CD4-positive, alpha-beta T cell treated with Interleukin-4 for 1 hour (primary cell): ENCODE measurements around the gene SELENOV.

Experiments
- DNase-seq, 2 donors: peaks; one replicate each; pipeline ENCODE4 v3.0.0-alpha.2; 2020 to 2022

SELENOV gene

DNA sequence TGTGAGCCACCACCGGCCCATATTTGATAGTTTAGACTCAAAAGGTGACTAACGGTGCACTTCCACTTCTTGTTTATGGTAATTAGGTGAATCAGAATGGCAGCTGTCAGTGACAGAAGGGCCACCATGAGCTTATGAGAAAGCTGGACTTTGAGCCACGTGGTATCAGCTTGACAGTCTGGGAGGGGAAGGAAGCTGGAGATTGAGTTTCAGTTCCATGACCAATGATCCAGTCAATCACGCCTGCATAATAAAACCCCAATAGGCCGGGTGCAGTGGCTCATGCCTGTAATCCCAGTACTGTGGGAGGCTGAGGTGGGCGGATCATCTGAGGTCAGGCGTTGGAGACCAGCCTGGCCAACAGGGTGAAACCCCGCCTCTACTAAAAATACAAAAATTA lies 9.6 kb downstream of the SELENOV start:
- DNase-seq, result peak in 1 of 2 donors; percentile 26

DNA sequence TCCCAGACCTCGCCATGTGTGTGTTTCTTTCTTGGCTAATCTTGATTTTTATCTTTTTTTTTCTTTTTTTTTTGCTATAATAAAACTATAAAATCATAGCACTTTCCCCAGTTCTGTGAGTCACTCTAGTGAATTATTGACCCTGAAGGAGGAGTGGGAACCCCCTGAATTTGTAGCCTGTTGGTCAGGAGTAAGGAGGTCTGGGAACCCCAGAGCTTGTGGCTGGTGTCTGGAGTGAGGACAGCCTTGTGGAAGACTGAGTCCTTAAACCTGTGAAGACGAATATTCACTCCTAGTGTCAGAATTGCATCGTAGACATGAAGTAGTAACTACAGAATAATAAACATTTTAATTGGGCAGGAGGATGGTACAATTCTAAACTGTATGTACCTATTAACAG lies 10.3 kb downstream of the SELENOV start:
- no peak for DNase-seq

DNA sequence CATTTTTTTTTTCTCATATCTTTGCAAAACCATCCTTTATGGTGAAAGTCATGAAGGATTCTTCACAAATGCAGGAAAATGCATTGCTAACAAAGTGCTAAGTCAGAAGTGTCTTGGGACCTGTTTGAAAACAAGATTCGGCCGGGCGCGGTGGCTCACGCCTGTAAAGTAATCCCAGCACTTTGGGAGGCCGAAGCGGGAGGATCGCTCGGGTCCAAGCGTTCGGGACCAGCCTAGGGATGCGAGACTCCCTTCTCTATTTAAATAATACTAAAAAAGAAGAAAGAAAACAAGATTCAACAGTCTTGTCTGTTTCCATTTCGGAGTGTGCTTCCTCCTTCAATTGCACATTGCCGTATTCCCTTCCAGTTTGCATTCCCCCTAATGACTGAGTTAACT lies 16.9 kb downstream of the SELENOV start:
- no peak for DNase-seq

DNA sequence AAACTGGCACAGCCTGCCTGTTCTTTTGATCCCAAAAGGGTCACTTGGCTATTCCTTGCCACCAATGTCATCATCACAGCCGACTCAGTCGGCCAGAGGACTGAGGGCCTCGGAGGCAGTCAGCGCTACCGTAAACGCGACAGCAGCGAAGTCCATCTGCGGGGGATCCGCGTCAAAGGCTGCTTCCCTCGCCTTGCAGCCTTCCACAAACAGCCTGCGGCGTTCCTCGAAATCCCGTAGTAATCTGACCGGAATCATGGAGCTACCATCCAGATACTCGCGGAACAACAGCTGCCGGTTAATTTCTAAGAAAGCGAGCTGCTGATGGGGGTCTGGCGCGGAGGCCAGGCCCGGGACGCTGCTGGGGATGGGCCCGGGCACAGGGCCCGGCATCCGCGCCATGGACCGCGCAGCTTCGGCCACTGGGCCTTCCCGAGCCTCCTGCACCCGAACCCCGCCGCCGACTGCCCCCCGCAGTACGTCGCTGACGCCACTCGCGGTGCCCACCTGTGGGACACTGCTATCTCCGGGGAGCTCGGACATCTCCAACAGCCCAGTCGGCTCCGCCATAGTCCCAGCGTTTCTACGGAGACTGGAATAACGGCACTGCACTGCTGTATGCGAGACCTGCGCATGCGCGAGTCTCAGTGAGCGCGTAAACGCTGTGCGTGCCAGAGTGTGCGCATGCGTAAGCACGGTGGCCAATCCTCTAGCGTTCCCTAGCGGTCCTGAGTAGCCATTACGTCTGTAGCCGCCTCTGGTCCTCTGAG lies 17.5 kb downstream of the SELENOV start, which contains the start of gene EID2B:
EID2B (minus strand) TSS at position 620 of the 770 bp plus-strand sequence; CDS start at position 570, 50 bp downstream.
- DNase-seq, result peak; percentile 95

DNA sequence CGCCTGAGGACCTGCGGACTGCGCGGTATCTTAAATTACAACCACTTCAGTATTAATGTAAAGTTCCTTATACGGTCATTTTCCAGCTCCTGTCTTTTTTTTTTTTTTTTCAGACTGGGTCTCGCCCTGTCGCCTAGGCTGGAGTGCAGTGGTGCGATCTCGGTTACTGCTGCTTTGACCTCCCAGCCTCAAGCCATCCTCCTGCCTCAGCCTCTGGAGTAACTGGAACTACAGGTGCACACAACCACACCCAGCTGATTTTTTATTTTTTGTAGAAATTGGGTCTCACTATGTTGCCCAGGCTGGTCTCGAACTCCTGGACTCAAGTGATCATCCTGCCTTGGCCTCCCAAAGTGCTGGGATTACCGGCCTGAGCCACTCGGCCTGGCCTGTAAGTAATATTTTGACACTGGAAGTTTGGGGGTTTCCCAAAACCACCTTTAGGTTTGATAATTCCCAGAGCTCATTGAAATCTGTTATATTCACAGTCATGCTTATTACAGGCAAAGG lies 18.1 kb downstream of the SELENOV start:
- no peak for DNase-seq

DNA sequence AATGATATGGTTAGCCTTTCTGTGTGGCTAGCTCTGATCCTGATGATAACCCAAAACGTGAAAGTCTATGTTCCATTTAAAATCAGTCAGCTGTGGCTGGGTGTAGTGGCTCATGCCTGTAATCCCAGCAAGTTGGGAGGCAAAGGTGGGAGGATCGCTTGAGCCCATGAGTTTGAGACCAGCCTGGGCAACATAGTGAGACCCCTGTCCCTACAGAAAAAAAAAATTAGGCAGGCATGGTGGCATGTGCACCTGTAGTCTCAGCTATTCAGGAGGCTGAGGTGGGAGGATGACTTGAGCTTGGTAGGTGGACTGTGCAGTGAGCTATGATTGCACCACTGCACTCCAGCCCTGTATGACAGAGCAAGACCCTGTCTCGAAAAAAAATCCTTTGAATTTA lies 18.9 kb downstream of the SELENOV start:
- DNase-seq, result no peak

DNA sequence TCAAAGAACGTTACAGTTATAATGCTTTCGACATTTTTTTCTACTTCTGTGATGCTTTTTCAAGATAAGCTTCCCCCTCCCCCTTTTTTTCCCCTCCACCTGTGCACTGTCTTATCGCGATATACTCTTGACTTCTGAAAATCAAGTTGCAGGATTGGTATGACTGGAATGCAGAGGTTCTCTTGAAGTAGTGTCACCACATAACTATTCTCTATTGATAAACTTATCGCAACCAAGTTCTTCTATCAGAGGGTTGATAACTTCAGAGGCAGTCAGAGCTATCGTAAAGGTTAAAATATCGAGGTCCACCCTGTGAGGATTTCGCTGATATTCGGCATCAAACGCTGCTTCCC lies 24.2 kb downstream of the SELENOV start:
- DNase-seq, result peak in 1 of 2 donors; percentile 22

DNA sequence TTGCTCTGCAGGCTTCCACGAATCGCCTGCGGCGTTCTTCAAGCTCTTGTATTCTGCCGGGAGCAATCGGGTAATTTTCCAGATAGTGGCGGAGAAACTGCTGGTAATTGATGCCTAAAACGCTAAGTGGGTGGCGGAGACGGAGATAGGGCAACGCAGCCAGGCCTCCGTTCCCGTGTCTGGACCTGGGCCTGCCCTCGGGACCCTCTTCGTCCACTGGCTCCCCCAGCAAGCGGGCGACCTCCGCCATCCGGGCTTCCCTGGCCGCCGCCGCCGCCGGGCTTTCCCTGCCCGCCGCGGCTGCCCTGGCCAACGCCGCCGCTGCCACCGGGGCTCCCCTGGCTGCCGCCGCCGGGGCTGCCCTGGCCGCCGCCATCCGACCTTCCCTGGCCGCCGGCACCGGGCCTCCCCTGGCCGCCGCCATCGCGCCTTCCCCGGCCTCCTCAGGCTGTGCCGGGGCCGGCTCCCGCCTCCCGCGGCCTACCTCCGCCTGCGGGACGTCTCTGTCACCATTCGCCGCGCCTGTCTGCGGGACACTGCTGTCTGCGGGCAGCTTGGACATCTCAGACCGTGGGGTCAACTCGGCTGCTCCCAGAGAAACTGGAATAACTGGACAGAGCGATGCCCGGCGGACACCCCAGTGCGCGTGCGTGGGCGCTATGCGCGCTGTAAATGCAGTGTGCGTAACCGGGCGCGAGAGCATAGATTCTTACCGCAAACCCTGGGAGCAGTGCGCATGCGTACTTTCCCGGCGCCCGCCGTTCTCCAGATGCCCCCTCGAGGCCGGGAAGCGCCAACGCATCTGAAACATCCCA lies 24.8 kb downstream of the SELENOV start, which contains the start of gene EID2:
EID2 (minus strand) TSS at position 644 of the 815 bp plus-strand sequence; CDS start at position 562, 82 bp downstream.
- peak; percentile 94 to 95 for DNase-seq

DNA sequence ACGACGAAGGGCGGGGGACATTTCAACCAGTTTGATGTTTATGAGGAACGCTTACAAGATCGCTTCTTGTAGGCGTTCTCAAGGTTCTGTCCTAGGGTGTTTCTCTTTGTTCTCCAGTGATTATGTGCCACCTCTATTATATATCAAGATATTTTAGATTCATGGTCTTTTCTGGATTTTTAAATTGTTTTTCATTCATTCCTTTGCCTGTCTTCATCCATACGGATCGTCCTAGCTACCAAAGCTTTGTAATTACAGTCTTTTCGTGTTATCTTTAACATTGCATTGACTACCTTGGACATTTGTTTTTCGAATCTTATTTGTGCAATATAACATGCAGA lies 25.4 kb downstream of the SELENOV start:
- DNase-seq, result no peak

DNA sequence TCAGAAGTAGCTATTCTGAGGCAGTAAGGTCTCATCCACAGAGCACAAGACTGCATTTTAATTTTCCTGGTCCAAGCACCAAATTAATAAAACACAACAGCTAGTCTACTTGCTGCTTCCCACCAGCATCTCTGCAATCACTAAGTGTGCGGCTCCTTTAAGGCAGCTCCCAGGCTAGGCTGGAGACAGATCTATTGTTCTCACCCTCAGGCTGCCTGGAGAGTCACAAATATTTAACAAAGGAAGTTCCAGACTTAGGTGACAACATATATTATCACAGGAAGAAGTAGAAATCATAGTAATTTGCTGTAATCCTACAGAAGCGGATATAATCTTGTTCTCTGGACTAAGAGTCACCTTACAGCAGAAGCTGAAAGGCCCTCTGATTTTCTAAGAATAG lies 27.3 kb downstream of the SELENOV start:
- DNase-seq, result no peak

DNA sequence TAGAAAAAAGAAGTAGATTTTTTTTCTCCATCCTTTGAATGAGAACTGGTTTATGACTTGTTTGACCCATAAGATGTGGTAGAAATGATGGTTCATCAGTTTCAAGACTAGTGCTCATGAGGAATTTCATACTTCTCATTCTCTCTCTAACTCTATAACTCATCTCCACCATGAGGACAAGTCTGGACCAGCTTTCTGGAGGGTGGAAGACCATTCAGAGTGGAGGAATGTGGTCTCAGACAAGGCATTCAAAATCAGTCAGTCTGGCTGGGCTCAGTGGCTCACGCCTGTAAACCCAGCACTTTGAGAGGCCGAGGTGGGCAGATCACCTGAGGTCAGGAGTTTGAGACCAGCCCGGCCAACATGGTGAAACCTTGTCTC lies 28.5 kb downstream of the SELENOV start:
- no peak for DNase-seq

DNA sequence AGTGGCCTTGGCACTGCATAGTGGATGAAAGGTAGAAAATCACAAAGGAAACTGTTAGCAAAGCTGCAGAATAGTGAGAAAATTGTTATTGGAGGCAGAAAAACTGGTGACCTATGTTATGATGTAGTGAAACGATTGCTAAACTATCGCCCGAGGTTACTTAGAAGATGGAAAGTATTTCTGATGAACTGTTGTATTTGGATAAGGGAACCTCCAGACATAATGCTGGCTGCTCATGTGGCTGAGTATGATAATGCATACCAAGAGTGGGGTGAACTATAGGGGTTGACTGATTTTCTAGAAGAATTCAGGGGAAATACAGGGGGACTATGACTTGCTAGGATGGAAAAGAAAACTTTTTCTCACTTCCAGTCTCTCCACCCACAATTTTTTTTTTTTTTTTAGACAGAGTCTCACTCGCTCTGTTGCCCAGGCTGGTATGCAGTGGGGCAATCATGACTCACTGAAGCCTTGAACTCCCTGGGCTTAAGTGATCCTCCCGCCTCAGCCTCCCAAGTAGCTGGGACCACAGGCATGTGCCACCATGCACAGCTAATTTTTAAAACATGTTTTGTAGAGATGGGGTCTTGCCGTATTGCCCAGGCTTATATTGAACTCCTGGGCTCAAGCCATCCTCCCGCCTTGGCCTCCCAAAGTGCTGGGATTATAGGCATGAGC lies 29.4 kb downstream of the SELENOV start:
- DNase-seq, result no peak

DNA sequence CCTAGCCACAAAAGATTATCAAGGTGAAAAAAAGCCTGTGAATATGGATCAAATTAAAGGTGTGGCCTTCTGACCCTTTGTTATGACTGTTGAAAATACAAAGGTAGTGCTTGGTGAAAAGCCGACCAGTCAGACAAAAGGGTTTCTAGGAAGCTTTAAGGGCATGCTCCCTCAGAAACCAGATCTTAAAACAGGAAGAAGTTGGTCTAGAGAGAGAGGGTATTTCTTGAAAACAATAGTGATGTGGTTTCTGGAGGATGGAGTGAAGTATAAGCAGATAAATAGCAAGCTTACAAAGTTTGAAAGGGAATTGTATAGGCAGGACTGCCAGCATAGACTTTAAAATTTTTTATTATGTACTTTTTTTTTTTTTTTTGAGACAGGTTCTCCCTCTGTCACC lies 30.0 kb downstream of the SELENOV start:
- DNase-seq, result peak in 1 of 2 donors; percentile 60

DNA sequence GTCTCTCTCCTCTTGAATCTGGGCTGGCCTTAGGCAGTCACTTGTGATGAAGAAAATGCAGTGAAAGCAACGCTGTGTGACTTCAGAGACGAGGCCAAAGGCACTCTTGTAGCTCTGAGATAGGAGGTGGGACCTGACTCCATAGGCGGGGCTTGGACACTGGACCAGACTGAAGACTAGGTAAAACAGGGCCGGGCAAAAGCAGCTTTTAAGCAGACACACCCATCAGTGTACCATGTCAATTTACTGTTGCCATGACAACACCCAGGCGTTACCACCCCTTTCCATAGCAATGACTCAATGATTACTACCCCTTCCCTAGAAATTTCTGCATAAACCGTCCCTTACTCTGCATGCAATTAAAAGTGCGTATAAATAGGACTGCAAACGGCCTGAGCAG lies 31.7 kb downstream of the SELENOV start:
- no peak for DNase-seq

DNA sequence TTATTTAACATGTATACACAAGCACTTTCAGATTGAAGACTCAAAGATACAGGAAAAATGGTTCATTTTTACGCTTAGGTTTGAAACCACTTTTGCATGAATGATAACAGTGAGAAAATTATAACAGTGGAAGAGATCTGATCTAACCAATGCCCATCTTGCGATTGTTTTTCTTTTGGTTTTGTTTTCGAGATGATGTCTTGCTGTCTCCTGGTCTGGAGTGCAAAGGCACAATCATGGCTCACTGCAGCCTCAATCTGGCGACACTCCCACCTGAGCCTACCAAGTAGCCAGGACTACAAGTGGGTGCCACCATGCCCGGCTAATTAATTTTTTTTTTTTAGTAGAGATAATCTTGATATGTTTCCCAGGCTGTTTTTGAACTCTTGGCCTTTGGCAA lies 35.3 kb downstream of the SELENOV start:
- no peak for DNase-seq

DNA sequence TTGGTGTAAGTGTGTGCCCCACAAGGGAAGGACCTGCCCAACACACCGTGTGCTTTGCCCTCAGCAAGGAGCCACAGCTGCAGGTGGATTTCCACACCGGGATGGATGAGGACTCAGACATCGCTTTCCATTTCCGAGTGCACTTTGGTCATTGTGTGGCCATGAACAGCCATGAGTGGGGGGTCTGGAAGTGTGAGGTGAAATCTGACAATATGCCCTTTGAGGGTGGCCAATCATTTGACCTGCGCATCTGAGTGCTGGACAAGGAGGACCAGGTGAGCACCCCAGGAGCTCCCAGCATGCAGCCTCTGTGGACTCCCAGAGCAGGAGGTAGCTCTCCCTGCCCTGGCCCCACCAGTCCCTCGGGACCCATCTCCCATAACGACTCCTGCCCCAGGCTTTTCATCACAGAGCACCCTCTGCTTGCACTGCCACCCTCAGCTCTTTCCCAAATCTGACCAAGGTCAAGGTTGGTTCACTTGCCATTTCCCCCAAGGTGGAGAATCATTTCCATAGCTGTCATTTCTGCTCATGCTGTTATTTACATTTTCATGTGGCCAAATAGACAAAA lies 38.2 kb downstream of the SELENOV start:
- no peak for DNase-seq

DNA sequence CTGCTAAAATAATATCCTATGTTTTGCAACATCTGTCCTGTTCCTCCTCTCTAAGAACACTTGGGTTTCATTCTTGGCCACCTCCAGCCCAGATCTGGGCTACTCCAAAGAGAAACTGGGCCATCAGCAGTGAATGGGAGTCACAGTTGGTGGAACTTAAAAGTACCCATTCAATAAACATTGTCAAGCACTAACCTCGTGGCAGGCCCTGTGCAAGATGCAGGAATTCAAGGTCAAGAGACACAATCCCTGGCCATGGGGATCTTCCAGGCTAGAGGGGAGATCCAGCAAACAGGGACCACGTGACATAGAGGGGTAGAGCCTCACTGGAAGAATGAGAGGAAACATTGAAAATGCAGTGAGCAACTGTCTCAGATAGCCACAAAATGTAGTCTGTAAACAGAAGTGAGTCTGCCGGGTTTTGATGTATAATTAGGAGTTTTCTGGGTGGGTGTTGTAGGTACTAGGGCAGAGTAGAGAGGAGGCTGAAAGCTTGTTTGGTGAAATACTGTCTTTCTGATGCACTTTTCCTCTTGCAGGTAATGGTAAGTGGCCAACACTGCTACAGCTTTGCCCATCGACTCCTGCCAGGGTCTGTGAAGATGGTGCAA lies 39.9 kb downstream of the SELENOV start:
- no peak for DNase-seq

DNA sequence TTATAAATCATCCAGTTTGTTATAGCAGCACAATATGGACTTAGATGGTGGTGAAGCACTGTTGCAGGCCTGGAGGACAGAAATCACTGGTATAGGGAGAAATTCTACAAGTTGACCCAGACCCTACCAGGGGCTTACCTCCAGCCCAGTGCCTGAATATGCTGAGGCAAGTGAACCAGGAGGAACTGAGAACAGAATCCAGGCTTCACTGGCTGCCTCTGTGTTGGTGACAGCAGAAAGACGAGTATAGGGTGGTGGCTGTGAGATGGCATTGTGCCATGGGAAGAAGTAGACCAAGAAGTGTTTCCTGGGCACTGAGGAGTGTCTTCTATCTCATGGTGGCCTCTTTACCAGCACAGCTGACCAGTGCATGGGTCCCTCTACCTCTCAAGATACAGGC lies 40.9 kb downstream of the SELENOV start:
- DNase-seq, result no peak

DNA sequence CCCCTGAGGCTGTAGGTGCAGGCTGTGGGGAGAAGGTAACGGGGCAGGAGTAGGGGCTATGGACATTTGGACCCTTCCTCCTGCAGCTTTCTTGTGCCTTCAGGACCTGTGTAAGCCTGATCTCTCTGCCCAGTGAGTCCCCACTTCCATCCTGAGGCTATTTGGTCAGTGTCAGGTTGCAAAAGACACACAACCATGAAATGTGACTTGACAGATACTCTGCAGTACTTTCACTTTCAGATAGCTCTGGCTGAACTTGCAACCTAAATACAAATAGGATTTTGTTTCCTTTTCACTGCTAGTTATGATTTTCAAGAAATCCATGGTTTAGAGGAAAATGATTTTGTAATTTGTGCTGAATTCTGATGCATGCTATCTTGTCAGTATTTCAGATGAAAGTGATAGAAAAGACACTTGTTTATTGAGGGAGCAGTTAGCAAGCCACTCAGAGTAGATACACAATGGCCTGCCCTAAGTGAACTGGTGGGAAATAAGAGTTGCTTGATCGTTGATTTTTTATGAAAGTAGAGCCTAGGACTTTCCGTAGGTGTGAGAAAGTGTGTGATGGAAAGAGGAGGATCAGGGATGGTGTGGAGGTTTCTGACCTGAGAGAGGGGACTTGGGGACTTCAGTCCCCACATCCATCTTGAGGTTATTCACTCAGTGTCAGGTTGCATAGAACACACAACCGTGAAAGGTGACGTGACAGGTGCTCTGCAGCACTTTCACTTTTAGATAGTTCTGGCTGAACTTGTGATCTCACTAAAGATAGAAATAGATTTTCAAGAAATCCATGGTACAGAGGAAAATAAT lies 43.1 kb downstream of the SELENOV start:
- DNase-seq, result peak in 1 of 2 donors; percentile 45

DNA sequence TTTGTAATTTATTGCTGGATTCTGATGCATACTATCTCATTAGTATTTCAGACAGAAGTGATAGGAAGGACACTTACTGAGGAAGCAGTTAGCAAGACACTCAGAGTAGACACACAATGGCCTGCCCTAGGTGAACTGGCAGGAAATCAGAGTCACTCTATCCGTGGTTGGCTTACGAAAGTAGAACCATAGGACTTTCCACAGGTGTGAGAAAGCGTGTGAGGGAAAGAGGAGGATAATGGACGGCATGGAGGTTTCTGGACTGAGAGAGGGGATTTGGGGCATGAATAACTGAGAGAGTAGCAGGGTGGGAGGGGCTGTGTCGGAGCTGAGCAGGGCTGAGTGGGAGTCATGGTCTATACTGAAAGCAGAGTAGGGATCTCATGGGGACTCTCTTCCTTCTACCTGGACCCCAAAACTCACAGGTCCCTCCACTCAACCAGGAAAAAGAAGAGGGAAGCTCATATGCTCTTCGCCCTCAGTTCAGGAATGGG lies 43.7 kb downstream of the SELENOV start:
- peak in 1 of 2 donors; percentile 45 for DNase-seq

DNA sequence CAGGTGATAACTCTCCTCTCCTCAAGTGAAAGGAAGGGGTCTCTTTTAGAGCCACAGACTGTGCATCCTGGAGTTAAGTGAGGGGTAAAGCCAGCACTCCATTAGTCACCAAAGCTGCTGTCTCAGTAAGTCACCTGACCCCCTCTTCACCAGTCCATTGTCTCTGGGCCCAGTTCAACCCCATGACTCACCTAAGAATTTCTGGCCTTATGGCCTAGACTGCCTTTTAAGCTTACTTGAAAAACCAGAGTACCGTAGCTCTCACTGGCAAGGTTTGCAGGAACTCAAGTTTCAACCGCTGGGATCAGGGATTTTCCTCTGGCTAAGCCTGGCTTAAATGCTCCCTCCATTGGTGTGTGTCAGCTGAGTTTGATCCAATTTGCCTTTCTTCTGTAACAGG lies 48.5 kb downstream of the SELENOV start:
- DNase-seq, result no peak

DNA sequence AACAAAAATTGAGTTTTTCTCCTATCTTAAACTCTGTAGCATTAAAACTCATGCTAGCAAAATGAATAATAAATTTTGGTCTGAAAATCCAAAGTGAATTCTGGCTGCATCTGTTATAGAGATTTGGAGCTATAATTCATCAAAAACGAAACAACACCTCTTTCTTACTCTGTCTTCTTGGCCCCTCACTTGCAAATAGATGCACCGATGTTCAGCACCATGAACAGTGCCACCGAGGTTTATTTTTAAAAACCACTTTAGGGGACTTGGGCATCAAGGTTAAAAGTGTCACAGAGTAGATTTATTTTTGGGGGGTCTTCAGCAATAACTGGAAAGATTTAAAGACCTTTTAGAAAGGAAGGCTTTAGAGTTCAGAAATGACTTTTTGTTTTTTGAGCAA lies 51.1 kb downstream of the SELENOV start:
- DNase-seq, result no peak
